OCI-LY3 (cell line): ENCODE results near the gene TAS1R1.
"Not testable (repeated sequence)": the region's sequence is repeated elsewhere in the genome, so short reads cannot be mapped to it uniquely, and the experiment has no call there.

Experiments used
- H2AFZ ChIP-seq: fragments of 200-600, 300-600 bp; shearing (Covaris generic); 2 replicates; pipeline ENCODE4 v1.6.0; 2014; ENCODE audit warnings: antibody characterized with exemption, low read depth, low read length
- H3K27ac ChIP-seq: fragments of 200-600, 300-600 bp; sonication (generic); 2 replicates; pipeline ENCODE4 v1.5.1; 2014; ENCODE audit warnings: mild to moderate bottlenecking, low read length, moderate library complexity, mixed read lengths
- H3K27me3 ChIP-seq: fragments of 200-600, 300-600 bp; sonication (generic); 2 replicates; pipeline ENCODE4 v1.6.1; 2014; ENCODE audit warnings: low read depth, low read length, mixed read lengths
- H3K36me3 ChIP-seq: fragments of 200-600, 300-600 bp; sonication (generic); replicated peaks from 2 replicates; pipeline ENCODE3; 2014; ENCODE audit warnings: low read depth, low read length, mixed read lengths
- H3K4me1 ChIP-seq: fragments of 300-600, 200-600 bp; sonication (generic); 2 replicates; pipeline ENCODE4 v1.6.1; 2014; ENCODE audit warnings: low read length, mixed read lengths
- H3K4me2 ChIP-seq: fragments of 200-600, 300-600 bp; sonication (generic); 2 replicates; pipeline ENCODE4 v1.6.1; 2014; ENCODE audit warnings: low read length, mixed read lengths
- H3K4me3 ChIP-seq: fragments of 300-600, 200-600 bp; sonication (generic); 2 replicates; pipeline ENCODE4 v1.5.1; 2014; ENCODE audit warnings: antibody characterized with exemption, mild to moderate bottlenecking, low read length, moderate library complexity
- H3K79me2 ChIP-seq: fragments of 300-600, 200-600 bp; shearing (Covaris generic); 2 replicates; pipeline ENCODE4 v1.6.1; 2014; ENCODE audit warnings: mild to moderate bottlenecking, low read length, mixed read lengths
- H3K9ac ChIP-seq: fragments of 300-600, 200-600 bp; shearing (Covaris generic); 2 replicates; pipeline ENCODE4 v1.6.0; 2014; ENCODE audit warnings: mild to moderate bottlenecking, low read length, moderate library complexity
- H3K9me3 ChIP-seq: fragments of 200-600, 300-600 bp; shearing (Covaris generic); 2 replicates; pipeline ENCODE4 v1.6.1; 2014; ENCODE audit warnings: low read length, mixed read lengths; ENCODE audit not compliant: insufficient read depth
- H4K20me1 ChIP-seq: fragments of 200-600, 300-600 bp; sonication (generic); 2 replicates; pipeline ENCODE4 v1.6.1; 2016; ENCODE audit warnings: low read length, mixed read lengths; ENCODE audit not compliant: insufficient read depth
- EZH2phosphoT487 ChIP-seq: fragments of 200-600 bp; shearing (Covaris generic); IDR thresholded peaks from 2 replicates; pipeline ENCODE4 v1.6.1; 2018; ENCODE audit warnings: antibody characterized with exemption, mixed run types, low read depth
- TF ChIP-seq, protein P1 (sequence below): fragments of 200-600, 300-600 bp; sonication (generic); IDR thresholded peaks from 2 replicates; pipeline ENCODE4 v1.5.1; 2014; ENCODE audit warnings: antibody characterized with exemption, low read length, low read depth

TAS1R1 gene

DNA sequence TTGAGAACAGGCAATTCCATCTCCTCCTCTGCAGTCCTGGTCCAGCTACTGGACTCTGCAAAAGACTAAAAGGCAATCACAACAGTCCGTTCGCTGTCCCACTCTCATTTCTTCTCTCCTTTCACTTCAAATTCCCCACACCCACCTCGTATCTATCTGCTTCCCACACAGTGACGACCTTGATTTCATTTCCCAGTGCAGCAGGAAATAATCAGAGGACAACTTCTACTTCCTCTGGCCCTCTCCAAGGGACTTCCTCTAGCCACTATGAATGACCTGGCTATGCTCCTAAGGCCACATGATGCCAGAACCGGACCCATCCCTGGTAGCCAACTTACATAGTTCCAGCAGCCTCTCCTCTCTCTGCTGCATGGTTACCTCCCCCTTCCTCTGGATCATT, 8.8 kb upstream of the TAS1R1 start:
- Histone ChIP-seq H3K27me3 (no peaks in the 10 kb centered on the region), H4K20me1 (no peaks in the 10 kb centered on the region; the same call in 1 of the 2 replicates), H3K36me3 (peaks cover 27% of the 10 kb centered on the region), H3K4me2 (no peak overlapping the region), H3K79me2 (peaks cover 5% of the 10 kb centered on the region; the same call in 1 of the 2 replicates), H3K9me3 (no peaks in the 10 kb centered on the region), H3K9ac (no peak overlapping the region), H3K4me3 (no peak overlapping the region), H3K4me1 (no peaks in the 10 kb centered on the region), H2AFZ (no peak overlapping the region), H3K27ac (no peak overlapping the region)
- TF ChIP-seq EZH2phosphoT487, result no peak
- TF ChIP-seq, protein P1, sequence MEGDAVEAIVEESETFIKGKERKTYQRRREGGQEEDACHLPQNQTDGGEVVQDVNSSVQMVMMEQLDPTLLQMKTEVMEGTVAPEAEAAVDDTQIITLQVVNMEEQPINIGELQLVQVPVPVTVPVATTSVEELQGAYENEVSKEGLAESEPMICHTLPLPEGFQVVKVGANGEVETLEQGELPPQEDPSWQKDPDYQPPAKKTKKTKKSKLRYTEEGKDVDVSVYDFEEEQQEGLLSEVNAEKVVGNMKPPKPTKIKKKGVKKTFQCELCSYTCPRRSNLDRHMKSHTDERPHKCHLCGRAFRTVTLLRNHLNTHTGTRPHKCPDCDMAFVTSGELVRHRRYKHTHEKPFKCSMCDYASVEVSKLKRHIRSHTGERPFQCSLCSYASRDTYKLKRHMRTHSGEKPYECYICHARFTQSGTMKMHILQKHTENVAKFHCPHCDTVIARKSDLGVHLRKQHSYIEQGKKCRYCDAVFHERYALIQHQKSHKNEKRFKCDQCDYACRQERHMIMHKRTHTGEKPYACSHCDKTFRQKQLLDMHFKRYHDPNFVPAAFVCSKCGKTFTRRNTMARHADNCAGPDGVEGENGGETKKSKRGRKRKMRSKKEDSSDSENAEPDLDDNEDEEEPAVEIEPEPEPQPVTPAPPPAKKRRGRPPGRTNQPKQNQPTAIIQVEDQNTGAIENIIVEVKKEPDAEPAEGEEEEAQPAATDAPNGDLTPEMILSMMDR, result no peak

DNA sequence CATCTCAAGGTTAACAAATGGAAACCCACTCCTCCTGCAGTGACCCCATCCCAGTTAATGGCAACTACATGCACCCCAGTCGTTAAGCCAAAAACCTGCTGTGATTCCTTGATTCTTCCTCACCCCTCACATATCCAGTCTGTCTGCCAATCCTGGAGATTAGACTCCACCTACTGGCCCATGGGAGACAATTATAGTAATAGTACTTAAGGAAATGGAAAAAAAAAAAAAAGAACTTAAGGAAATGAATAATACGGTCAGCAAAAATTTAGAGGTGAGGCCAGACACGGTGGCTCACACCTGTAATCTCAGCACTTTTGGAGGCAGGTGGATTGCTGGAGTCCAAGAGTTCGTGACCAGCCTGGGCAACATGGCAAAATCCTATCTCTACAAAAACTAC, 7.8 kb upstream of the TAS1R1 start:
- peaks cover 22% of the 10 kb centered on the region for H3K36me3 ChIP-seq

GRCh38 chr1:6554031-6554906, 838 bp upstream of the TAS1R1 start, which contains the start of gene NOL9:
Gene NOL9 (minus strand): TSS chr1:6554513. CDS start chr1:6554502, 11 bp downstream.
- H4K20me1 ChIP-seq, result no peaks in the 10 kb centered on the region
- TF ChIP-seq, protein P1, result peak; percentile 65
- TF ChIP-seq EZH2phosphoT487, result no peak
- peak within 1 kb of the TSS; percentile 40 for H3K27ac ChIP-seq

More for the DNA sequence above, 7.8 kb upstream of the TAS1R1 start:
- no peak overlapping the region for H3K4me2 ChIP-seq
- no peak for TF ChIP-seq EZH2phosphoT487
- TF ChIP-seq, protein P1, result no peak
- H3K4me3 ChIP-seq, result no peak overlapping the region
- no peak overlapping the region for H2AFZ ChIP-seq
- no peak overlapping the region for H3K9ac ChIP-seq
- H3K27ac ChIP-seq, result no peak overlapping the region
- H3K79me2 ChIP-seq, result peaks cover 10% of the 10 kb centered on the region
- no peaks in the 10 kb centered on the region; the same call in 1 of the 2 replicates for H4K20me1 ChIP-seq
- no peaks in the 10 kb centered on the region for H3K4me1 ChIP-seq
- no peaks in the 10 kb centered on the region for H3K27me3 ChIP-seq
- H3K9me3 ChIP-seq, result no peaks in the 10 kb centered on the region

DNA sequence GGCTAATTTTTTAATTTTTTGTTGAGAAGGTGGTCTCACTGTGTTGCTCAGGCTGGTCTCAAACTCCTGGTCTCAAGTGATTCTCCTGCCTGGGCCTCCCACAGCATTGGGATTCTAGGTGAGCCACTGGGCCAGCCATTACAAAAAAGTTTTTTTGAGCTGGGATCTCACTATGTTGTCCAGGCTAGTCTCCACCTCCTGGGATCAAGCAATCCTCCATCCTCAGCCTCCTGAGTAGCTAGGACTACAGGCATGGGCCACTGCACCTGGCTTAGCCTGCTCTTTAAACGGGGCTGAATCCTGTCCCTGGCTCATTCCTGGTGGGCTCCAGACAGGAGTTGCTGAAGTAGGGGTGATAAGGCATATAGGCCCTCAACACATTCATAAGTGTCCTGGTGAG, 2.5 kb downstream of the TAS1R1 start:
- Histone ChIP-seq H3K36me3 (no peaks in the 10 kb centered on the region), H2AFZ (no peak overlapping the region), H3K4me2 (no peak overlapping the region), H3K4me1 (peaks cover 11% of the 10 kb centered on the region), H3K4me3 (no peak overlapping the region), H3K9ac (no peak overlapping the region), H3K9me3 (no peaks in the 10 kb centered on the region), H3K79me2 (peaks cover 17% of the 10 kb centered on the region), H3K27me3 (no peaks in the 10 kb centered on the region), H3K27ac (no peak overlapping the region), H4K20me1 (no peaks in the 10 kb centered on the region)
- no peak for TF ChIP-seq EZH2phosphoT487
- TF ChIP-seq, protein P1, result no peak

More at GRCh38 chr1:6554031-6554906, 838 bp upstream of the TAS1R1 start, which contains the start of gene NOL9:
- Histone ChIP-seq H3K4me1 (peaks cover 11% of the 10 kb centered on the region), H3K9ac (peak within 1 kb of the TSS; percentile 77), H3K4me2 (peak within 1 kb of the TSS; percentile 85), H2AFZ (peak within 1 kb of the TSS; percentile 82), H3K79me2 (peaks cover 31% of the 10 kb centered on the region), H3K36me3 (peaks cover 6% of the 10 kb centered on the region), H3K9me3 (no peaks in the 10 kb centered on the region), H3K27me3 (no peaks in the 10 kb centered on the region), H3K4me3 (peak within 1 kb of the TSS; percentile 100)

- H3K27ac ChIP-seq, H3K27me3 ChIP-seq, H3K9me3 ChIP-seq, H3K79me2 ChIP-seq, H3K4me2 ChIP-seq, H2AFZ ChIP-seq, H3K4me1 ChIP-seq, H3K9ac ChIP-seq, H3K36me3 ChIP-seq, H3K4me3 ChIP-seq, H4K20me1 ChIP-seq: not testable (repeated sequence)
These were observed 4.1 kb downstream of the TAS1R1 start for GRCh38 chr1:6559161-6559560.
